ENCODE data around the gene ASPG.

ASPG gene

GRCh38 chr14:104106471-104106991, 21.0 kb downstream of the ASPG start:
- FAIRE-seq, result no peak

- FAIRE-seq, result no peak
These were observed 21.6 kb downstream of the ASPG start for GRCh38 chr14:104107101-104107581.

- no peak for FAIRE-seq
These were observed 22.4 kb downstream of the ASPG start for GRCh38 chr14:104107611-104108569.

- FAIRE-seq, result no peak
These were observed 23.4 kb downstream of the ASPG start for GRCh38 chr14:104108570-104109541.

GRCh38 chr14:104109731-104110361, 24.3 kb downstream of the ASPG start:
- no peak for FAIRE-seq

GRCh38 chr14:104110491-104111209, 25.1 kb downstream of the ASPG start:
- FAIRE-seq, result no peak

- no peak for FAIRE-seq
These were observed 26.0 kb downstream of the ASPG start for GRCh38 chr14:104111301-104112112.

- FAIRE-seq, result no peak
These were observed 26.6 kb downstream of the ASPG start for GRCh38 chr14:104112113-104112505.

- no peak for FAIRE-seq
These were observed 27.4 kb downstream of the ASPG start for GRCh38 chr14:104112609-104113571.

GRCh38 chr14:104113631-104114420, 28.3 kb downstream of the ASPG start:
- FAIRE-seq, result no peak

GRCh38 chr14:104114421-104115130, 29.1 kb downstream of the ASPG start:
- no peak for FAIRE-seq

- no peak for FAIRE-seq
These were observed 29.7 kb downstream of the ASPG start for GRCh38 chr14:104115131-104115600.

- no peak for FAIRE-seq
These were observed 30.3 kb downstream of the ASPG start for GRCh38 chr14:104115691-104116287.

GRCh38 chr14:104116288-104116755, 30.8 kb downstream of the ASPG start:
- FAIRE-seq, result no peak

- FAIRE-seq, result no peak
These were observed 31.3 kb downstream of the ASPG start for GRCh38 chr14:104116756-104117340.

GRCh38 chr14:104117341-104118005, 32.0 kb downstream of the ASPG start:
- no peak for FAIRE-seq
